Activated naive CD4-positive, alpha-beta T cell treated with Interleukin-2 at 50 U/mL for 16 hours (primary cell): ENCODE data around the gene UBE2C.
"Not testable (repeated sequence)": the region's sequence is repeated elsewhere in the genome, so short reads cannot be mapped to it uniquely, and the experiment has no call there.

Experiments used
- DNase-seq: peaks from one replicate; pipeline ENCODE4 v3.0.0-alpha.2; 2020

UBE2C gene

DNA sequence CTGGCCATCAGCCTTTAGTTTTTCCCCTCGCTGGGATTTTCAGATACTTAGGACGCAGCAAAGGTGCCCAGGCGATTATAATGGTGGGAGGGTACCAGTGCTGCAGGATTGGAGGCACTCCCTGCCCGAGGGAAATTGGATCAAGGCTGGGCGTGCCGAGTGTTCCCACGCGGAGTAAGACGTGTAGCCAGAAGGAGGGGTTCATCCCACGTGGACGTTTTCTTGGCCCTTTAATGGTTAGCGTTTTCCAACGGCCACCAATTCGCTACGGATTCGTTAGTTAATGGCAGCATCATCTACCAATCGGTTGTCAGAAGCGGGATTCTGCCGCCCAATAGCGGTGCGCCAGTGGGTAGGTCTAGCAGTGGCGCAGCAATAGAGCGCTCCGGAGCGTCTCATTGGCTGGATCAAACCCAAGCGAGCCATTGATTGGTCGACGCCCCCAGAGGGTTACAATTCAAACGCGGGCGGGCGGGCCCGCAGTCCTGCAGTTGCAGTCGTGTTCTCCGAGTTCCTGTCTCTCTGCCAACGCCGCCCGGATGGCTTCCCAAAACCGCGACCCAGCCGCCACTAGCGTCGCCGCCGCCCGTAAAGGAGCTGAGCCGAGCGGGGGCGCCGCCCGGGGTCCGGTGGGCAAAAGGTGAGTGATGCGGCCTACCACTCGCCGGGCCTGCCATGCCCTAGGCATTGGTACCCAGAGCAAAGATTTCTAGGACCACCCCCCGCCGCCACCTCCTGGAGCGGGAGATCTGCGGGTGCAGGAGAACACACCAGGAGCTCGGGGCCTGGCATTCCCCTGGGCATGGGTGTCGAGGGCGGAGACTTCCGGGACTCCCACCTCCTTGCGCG is at the start of gene UBE2C:
TSS of gene UBE2C (plus strand) at position 488 of the 849 bp plus-strand sequence. CDS start at position 540, 52 bp downstream.
- DNase-seq: peak; percentile 95

DNA sequence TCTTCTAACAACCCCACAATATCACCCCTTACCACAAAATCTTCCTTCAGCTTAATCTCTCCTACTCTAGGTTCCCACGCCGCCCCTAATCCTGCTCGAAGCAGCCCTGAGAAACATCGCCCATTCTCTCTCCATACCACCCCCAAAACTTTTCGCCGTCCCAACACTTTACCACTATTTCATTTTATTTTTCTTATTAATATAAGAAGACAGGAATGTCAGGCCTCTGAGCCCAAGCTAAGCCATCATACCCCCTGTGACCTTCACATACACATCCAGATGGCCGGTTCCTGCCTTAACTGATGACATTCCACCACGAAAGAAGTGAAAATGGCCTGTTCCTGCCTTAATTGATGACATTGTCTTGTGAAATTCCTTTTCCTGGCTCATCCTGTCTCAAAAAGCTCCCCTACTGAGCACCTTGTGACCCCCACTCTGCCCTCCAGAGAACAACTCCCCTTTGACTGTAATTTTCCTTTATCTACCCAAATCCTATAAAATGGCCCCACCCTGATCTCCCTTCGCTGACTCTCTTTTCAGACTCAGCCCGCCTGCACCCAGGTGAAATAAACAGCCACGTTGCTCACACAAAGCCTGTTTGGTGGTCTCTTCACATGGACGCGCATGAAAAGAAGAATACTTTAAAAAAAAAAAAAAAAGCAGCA is 47.7 kb upstream of the UBE2C start:
- not testable (repeated sequence) for DNase-seq

DNA sequence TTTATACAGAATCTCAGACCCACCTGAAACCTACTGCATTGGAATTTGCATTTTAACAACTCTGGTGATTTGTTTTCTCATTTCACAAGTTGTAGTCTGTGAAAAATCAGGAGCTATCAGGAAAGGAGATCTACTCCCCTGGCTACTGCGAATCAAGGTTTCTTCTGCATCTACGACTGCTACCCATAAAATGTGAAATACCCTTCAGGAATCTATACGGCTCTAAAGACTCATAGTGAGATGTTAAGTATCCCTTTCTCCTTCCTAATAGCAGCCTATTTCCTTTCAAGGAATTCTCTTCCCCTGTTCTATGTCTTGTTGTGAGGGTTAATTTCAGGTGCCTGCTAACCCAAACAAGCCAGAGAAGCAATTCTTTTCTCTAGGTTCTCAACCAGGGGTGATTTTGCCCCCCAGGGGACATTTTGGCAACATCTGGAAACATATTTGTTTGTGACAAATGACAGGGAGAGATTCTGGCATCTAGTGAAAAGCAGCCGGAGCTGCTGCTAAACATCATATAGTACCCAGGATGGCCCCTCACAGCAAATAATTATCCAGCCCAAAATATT is 47.1 kb upstream of the UBE2C start:
- no peak for DNase-seq

DNA sequence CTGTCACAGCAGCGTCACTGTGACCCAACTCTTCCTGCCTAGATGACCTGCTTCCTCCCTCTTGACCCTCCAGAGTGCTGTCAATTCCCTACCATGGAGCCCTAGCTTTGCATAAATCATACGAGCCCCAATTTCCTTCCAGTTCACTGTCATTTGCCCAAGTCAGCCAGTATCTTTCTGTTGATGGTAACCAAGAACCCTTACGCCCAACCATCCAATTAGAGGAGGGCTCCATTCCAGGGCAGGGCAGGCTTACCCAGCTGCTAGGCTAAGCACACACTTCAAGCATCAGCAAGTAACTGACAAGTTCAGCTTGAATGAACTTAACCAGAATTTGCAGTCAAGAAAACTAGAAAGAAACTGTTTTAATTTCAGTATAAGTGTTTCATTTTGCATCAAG is 46.5 kb upstream of the UBE2C start:
- no peak for DNase-seq

DNA sequence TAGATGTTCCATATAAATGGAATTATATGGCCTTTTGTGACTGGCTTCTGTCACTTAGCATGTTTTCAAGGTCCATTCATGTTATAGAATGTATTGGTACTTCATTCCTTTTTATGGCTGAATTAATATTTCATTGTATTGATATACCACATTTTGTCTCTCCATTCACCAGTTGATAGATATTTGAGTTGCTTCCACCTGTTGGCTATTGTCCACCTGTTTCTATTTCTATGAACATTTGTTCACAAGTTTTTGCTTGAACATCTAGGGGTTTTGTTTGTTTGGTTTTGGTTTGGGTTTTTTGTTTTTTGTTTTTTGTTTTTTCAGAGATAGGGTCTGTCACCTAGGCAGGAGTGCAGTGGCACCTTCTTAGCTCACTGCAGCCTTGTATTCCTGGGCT is 44.0 kb upstream of the UBE2C start:
- no peak for DNase-seq

DNA sequence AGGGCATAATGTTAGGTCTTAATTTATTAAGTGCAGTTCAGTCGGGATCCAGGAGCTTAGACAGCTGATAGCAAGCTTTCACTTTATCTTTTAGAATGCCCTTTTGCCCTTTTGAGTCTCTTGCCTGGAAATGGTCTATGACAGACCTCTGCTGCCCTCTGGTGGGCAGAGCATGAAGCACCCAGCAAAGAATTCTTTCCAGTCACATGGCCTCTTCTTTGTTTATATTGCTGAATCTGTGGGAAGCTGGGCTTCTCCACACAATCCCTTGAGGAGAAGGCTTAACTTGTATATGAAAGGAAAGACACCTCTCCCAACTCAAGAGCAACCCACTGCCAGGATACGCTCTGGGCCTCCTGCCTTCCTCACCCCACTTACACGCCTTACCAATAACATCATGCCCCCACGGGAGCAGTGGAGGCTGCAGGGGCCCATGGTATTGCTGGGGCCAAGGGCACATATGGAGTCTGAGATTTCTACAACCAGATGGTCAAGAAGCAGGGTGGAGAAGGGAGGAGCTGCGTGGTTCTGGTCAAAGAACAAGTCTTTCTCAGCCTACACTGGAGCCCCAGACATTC is 41.2 kb upstream of the UBE2C start:
- DNase-seq: peak; percentile 79

DNA sequence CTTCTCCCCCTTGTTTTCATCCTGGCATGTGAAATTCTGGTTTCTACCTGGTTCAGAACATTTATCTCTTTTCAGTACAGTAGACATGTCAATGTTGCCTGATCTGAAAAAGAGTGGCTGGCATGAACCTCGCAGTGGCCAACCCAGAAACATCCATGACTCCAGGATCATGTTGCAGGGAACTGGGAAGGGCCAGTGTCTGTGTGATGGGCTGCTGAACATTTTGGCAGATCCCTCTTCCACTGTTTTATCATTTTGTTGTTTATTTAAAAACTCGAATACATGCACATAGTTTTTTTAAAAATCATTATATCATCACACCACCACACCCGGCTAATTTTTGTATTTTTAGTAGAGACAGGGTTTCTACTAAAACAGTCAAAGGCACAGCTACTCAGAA is 39.8 kb upstream of the UBE2C start:
- no peak for DNase-seq

DNA sequence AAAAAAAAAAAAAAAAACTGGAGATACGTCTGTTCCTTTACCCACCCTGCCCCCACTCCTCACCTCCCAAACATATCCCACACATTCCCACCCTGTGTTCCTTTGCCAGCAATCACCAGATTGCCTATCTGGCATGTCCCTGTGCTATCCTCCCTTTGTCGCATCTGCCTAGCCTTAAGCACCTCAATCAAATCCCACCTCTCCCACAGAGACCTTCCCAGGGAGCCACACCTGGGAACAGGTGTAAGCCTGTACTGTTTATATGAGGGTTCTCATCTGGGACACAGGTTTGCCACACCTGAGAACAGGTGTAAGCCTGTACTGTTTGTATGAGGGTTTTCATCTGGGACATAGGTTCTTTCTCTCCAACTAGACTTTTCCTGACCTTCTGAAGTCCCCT is 37.5 kb upstream of the UBE2C start:
- DNase-seq: no peak

DNA sequence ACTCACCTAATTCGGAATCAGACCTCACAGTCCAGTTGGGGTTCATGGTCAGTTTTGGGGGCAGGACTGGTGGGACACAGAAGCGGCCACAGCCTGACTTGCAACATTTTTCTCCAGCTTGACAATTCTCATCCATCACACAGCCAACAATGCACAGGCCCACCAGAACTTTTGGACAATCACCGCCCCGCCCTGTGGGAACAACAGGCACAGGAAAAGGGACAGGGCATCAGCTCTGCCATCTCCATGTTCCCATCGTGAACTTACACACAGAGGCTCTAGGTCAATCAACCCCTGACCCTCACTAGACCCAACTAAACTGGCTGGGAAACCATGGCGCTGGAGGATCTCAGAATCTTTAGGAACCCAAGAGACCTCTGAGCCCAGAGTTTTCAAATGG is 37.0 kb upstream of the UBE2C start:
- no peak for DNase-seq

DNA sequence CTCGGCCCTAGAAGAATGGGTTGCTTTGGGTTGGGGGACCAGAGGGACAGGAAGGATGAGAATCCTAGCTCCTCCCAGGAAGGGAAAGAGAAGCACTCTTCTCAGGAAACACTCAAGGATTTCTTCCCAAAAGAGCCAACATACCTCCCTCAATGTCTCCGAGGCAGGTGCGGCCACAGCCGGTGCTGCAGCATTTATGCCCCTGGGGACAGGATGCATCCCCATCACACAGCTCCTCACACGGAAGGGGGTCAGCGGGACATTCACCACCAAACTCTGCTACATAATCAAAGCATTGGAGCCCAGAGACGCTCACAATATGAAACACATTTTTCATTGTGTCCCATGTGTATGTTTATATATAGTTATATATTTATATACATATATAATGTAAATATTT is 35.5 kb upstream of the UBE2C start:
- DNase-seq: no peak

DNA sequence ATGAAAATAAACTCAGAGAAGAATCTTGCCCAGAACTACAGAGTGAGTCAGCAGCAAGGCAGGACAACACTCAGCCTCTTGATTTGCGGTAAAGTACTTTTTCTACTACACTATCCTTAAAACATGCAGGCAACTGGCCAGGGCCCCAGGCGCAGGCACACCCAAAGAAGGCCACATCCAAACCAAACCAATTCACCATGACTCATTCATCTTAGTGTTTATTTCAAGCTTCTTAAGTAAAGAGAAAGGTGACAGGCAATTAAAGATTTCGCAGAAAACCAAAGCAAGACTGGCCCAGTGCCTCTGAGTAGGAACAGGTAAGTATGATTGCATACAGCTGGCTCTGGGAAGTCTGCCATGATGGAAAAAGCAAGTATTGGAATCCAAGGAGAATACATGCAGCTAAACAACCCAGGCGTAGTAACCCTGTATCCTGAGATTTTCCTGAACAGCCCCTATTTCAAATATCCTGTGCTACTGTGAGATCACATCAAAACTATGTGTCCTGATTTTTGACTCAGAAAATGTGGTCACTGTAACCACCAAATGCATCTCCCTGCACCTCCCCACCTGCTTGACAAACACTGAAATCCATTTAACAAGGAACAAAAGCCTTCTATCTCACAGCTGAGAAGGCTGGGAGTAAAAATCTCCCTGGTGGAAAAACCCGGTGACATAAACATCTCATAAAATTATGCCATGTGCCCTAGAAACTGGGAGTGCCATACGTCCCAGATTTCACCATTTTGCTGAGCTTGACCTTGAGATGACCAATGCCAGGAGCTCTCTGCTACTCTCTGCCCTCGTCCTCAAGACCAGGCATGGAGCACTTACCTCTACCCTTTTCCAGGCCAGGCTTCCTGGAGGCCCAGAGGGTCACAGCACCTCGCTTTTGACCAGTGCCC is 33.2 kb upstream of the UBE2C start:
- no peak for DNase-seq

DNA sequence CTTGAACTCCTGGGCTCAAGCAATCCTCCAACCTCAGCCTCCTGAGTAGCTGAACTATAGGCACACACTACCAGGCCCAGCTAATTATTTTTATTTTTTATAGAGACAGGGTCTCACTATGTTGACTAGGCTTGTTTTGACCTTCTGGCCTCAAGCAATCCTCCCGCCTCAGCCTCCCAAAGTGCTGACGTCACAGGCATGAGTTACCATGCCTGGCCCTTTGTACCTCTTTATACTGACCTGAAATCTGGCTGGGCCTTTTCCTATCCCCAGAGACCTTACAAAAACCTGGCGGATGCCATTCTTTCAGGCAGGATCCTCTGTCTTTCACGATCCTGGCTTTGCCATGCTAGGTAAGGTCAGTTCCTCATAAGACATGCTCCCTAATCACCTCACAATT is 32.3 kb upstream of the UBE2C start:
- DNase-seq: no peak

DNA sequence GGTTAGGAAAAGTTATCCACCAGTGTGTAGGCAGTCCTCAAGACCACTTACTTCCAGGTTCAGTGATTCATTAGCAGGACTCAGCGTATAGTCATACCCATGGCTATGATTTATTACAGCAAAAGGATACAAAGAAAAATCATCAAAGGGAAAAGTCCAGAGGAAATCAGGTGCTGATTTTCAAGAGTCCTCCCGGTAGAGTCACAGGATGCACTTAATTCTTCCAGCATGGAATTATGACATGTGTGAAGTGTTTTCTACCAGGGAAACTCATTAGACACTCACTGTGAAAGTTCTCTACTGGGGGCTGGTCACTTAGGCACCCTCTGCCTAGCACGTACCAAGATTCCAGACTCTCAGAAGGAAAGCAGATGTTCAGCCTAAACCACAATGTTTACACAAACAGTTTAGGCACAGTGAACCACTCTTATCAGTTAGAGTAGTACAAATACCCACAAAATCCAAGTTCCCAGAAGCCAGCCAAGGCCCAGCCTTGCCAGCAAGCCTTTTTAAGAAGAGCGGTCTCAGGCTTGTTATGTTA is 31.0 kb upstream of the UBE2C start:
- DNase-seq: no peak

DNA sequence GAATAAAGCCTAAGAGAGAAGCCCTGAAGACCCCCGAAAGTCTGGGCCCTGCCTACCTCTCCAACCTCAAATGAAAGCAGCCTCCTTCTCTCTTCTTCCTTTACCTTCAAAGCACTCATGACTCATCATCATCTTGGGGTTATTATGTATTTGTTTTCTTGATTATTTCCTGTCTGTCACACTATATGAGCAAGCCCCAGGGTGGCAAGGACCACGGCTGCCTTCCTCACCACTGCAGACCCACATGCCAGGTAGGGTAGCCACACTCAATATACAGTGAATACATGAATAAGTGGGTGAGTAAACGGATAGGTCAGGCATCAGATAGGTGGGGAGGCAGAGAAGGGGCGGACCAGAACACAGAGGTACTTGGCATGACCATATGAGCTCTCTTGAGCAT is 29.6 kb upstream of the UBE2C start:
- no peak for DNase-seq

DNA sequence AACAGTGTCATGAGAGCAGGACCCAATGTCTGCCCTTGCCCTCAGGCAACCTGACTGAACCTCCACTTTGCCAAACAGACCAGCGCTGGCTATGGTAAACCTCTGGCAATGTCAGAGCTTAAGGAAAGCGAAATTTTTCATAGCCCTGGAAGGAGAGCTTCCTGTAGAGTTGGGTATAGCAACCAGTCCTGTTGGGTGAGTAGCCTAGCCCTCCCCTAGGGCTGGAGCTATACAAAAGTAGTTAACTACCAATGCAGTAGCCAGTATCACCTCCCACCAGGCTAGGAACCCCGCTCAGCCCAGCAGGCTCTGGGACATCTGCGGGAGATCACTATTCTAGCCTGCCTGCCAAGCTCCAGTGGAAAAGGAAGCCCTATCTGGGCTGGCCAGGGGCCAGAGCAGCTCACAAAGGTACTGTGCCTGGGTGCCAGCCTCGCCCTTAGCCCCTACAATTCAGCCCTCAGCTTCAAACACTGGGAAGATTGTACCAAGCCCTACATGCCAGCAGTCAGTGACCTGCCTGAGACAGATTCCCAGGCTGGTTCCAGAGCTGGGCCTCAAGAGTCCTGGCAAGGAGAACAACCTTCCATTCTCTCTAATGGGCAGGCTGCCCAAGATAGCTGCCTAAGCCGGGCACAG is 28.7 kb upstream of the UBE2C start:
- DNase-seq: no peak

DNA sequence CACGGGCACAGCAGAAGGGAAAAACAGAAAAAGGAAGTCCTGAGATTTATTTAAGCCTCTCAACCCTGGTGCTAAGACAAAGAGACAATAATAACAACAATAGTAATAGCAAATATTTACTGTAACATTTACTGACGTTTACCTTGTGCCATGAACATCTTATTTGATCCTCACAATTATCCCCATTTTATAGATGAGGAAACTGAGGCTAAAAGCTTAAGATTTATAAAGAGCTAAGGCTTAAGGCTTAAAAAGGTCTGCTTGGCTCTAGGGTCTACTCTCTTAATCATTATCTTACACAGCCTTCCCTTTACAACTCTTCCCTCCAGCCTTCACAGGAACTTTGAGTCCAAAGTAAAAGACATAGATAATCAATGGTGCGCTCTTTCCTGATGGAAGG is 24.1 kb upstream of the UBE2C start:
- no peak for DNase-seq

DNA sequence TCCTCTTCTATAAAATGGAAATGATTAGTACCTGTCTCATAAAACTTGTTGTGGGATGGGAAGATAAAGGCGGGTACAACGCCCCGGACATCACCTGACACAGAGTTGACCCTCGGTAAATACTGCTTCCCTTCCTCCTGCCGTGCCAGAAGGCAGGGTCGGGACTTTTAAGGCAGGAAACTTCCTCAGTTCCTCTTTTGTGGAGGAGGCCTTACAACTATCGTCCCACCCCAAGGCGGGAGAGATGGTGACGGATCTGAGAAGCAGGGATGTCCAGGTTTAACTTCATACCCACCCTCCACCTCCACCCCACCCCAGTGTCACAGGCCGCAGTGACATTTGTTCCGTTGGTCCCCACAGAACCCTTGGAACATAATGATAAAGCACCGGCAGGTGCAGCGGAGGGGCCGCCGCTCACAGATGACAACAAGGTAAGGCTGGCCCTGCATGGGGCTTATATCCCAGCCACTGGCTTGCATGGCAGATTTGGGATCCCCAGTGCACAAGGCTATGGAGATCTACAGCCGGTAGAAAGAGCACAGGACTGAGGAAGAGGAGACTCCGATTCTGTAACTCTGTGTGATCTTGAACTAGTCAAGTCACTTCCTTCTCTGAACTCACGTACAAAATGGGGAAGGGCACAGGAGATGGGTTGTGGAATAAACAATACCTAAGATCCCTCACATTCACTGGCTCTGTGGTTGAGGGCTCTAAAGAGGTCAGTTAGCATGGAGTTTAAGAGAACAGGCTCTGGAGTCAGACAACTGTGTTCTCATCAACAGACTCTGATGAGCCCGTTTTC is 19.9 kb upstream of the UBE2C start:
- no peak for DNase-seq

DNA sequence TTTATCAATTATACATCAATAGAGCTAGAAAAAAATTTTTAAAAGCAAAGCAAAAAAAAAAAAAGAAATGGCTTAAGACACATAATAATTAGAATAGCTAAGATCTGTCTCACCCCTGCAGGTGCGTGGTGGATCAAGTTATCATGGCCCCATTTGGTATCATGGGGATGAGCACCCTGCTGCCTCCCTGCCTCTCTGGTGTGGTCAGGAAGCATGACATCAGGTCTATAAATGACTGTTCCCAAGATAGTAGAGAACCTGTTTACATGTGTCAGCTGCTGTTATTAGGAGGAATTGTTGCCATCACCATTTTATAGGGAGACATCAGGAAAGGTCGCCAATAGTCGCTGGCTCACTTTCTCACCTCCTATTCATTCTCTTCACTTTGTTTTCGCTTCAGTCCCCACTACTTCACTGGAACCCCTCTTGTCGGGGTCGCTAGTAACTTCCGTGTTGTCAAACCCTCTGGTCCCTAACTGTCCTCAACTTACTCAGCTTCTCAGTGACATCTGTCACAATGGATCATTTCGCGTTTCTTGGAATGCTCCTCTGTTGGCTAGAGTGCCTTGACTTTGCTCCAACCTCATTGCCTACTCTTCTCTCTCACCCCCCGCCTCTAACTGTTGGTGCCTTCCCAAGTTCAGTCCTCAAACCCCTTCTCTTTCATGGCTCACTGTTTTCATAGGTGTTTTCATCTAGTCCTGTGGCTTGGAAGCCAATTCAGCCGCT is 15.9 kb upstream of the UBE2C start:
- no peak for DNase-seq

DNA sequence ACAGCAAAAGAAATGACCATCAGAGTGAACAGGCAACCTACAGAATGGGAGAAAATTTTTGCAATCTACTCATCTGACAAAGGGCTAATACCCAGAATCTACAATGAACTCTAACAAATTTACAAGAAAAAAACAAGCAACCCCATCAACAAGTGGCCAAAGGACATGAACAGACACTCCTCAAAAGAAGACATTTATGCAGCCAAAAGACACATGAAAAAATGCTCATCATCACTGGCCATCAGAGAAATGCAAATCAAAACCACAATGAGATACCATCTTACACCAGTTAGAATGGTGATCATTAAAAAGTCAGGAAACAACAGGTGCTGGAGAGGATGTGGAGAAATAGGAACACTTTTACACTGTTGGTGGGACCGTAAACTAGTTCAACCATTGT is 14.9 kb upstream of the UBE2C start:
- not testable (repeated sequence) for DNase-seq

DNA sequence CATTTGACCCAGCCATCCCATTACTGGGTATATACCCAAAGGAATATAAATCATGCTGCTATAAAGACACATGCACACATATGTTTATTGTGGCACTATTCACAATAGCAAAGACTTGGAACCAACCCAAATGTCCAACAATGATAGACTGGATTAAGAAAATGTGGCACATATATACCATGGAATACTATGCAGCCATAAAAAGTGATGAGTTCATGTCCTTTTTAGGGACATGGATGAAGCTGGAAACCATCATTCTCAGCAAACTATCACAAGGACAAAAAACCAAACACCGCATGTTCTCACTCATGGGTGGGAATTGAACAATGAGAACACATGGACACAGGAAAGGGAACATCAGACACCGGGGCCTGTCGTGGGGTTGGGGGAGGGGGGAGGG is 14.5 kb upstream of the UBE2C start:
- not testable (repeated sequence) for DNase-seq
